Keratinocyte (primary cell): Measurements from ENCODE around the gene TADA3. TPM values are rescaled to one million over a fixed set of nuclear protein-coding genes. Genes with fewer than 3 reads are reported as not detected.

Experiments used
- DNase-seq: peaks from one replicate; pipeline ENCODE4 v3.0.0-alpha.2; 2011; ENCODE audit warnings: low read depth, missing footprints, low spot score
- FAIRE-seq: peaks from 2 replicates; lab custom pipeline; 2011; peaks lifted over from hg19 to GRCh38; lab: Jason Lieb, UNC
- H2AFZ ChIP-seq: 2 replicates; pipeline ENCODE4 v1.6.0; 2012; ENCODE audit warnings: low read length, control low read depth, inconsistent platforms; ENCODE audit not compliant: control insufficient read depth
- H3K27ac ChIP-seq: 2 replicates; pipeline ENCODE4 v1.5.1; 2011; ENCODE audit warnings: low read length; ENCODE audit not compliant: control insufficient read depth, insufficient read depth
- H3K27me3 ChIP-seq: 3 replicates; pipeline ENCODE4 v1.6.0; 2011; ENCODE audit warnings: low read length; ENCODE audit not compliant: control insufficient read depth, insufficient read depth; ENCODE audit errors: extremely low read depth
- H3K36me3 ChIP-seq, 2 experiments: 2 replicates in 1 of 2; 3 replicates in 1 of 2; pipeline ENCODE4 v1.5.1; 2011; ENCODE audit warnings: low read length in 2 of 2, mild to moderate bottlenecking in 1 of 2; ENCODE audit not compliant: control insufficient read depth in 2 of 2, insufficient read depth in 2 of 2; ENCODE audit errors: extremely low read depth in 1 of 2
- H3K4me1 ChIP-seq: 3 replicates; pipeline ENCODE4 v1.5.1; 2011; ENCODE audit warnings: low read length; ENCODE audit not compliant: control insufficient read depth, insufficient read depth; ENCODE audit errors: extremely low read depth
- H3K4me2 ChIP-seq: 3 replicates; pipeline ENCODE4 v1.6.0; 2011; ENCODE audit warnings: low read depth, low read length; ENCODE audit not compliant: control insufficient read depth, insufficient read depth; ENCODE audit errors: extremely low read depth
- H3K4me3 ChIP-seq, 3 experiments: fragments of 200-600 bp in 1 of 3; sonication (generic) in 1 of 3; 2 replicates in 2 of 3; 3 replicates in 1 of 3; pipeline ENCODE4 v1.5.1; 2011 to 2016; ENCODE audit warnings: low read length in 3 of 3, mild to moderate bottlenecking in 3 of 3, control low read depth in 2 of 3, inconsistent platforms in 1 of 3, low read depth in 1 of 3, mixed read lengths in 1 of 3, mixed run types in 1 of 3, moderate library complexity in 1 of 3; ENCODE audit not compliant: control insufficient read depth in 2 of 3, insufficient read depth in 2 of 3; ENCODE audit errors: extremely low read depth in 1 of 3
- H3K79me2 ChIP-seq: 2 replicates; pipeline ENCODE4 v1.6.0; 2012; ENCODE audit warnings: low read length; ENCODE audit not compliant: control insufficient read depth, insufficient read depth
- H3K9ac ChIP-seq: 3 replicates; pipeline ENCODE4 v1.6.0; 2011; ENCODE audit warnings: low read length; ENCODE audit not compliant: control insufficient read depth, insufficient read depth; ENCODE audit errors: extremely low read depth
- H3K9me1 ChIP-seq: 3 replicates; pipeline ENCODE4 v1.6.0; 2011; ENCODE audit warnings: low read length; ENCODE audit not compliant: control insufficient read depth, insufficient read depth; ENCODE audit errors: extremely low read depth
- H3K9me3 ChIP-seq: 2 replicates; pipeline ENCODE4 v1.5.1; 2012; ENCODE audit warnings: low read depth, low read length; ENCODE audit not compliant: control insufficient read depth
- H4K20me1 ChIP-seq: 3 replicates; pipeline ENCODE4 v1.6.0; 2011; ENCODE audit warnings: low read length; ENCODE audit not compliant: control insufficient read depth, insufficient read depth; ENCODE audit errors: extremely low read depth
- CTCF ChIP-seq, 3 experiments: IDR thresholded peaks in 1 of 3; conservative IDR thresholded peaks in 1 of 3; optimal IDR thresholded peaks in 1 of 3; 2 replicates in 2 of 3; 3 replicates in 1 of 3; pipeline versions ENCODE3 to v1.5.1; 2011; ENCODE audit warnings: low read length in 3 of 3, mild to moderate bottlenecking in 3 of 3, moderate library complexity in 2 of 3, control low read depth in 1 of 3, inconsistent platforms in 1 of 3; ENCODE audit not compliant: insufficient read depth in 2 of 3; ENCODE audit errors: extremely low read depth in 1 of 3
- EZH2 ChIP-seq: IDR thresholded peaks from one replicate; pipeline ENCODE4 v1.6.1; 2012; ENCODE audit warnings: inconsistent platforms, mild to moderate bottlenecking, low read length, moderate library complexity
- dilution Hi-C: fragments of 300-500 bp; cut with MboI; formaldehyde crosslinking; loops from one replicate; pipeline ENCODE4 v1.7.0; 2020; ENCODE audit warnings: low sequenced_read_pairs; ENCODE audit not compliant: extremely low pct_ligation_motif_present
- polyA plus RNA-seq, 5 experiments: library from polyadenylated mRNA; depleted of rRNA in 3 of 5; stranded (reverse) in 3 of 5; stranded (forward) in 1 of 5; unstranded in 1 of 5; fragments of >200 nt; gene quantifications; 1 replicate in 1 of 5; 2 replicates in 3 of 5; 3 replicates in 1 of 5; pipeline versions ENCODE4 v1.2.1 to v1.2.3, GENCODE V29; 2011 to 2012; ENCODE audit warnings: missing spikeins in 2 of 5, low read depth in 1 of 5, low replicate concordance in 1 of 5

Gene TADA3
- polyA plus RNA-seq, 1 donor (not counting 4 experiments of a cell fraction or from before 2014, with no cell fraction given): 29.6 TPM

DNA sequence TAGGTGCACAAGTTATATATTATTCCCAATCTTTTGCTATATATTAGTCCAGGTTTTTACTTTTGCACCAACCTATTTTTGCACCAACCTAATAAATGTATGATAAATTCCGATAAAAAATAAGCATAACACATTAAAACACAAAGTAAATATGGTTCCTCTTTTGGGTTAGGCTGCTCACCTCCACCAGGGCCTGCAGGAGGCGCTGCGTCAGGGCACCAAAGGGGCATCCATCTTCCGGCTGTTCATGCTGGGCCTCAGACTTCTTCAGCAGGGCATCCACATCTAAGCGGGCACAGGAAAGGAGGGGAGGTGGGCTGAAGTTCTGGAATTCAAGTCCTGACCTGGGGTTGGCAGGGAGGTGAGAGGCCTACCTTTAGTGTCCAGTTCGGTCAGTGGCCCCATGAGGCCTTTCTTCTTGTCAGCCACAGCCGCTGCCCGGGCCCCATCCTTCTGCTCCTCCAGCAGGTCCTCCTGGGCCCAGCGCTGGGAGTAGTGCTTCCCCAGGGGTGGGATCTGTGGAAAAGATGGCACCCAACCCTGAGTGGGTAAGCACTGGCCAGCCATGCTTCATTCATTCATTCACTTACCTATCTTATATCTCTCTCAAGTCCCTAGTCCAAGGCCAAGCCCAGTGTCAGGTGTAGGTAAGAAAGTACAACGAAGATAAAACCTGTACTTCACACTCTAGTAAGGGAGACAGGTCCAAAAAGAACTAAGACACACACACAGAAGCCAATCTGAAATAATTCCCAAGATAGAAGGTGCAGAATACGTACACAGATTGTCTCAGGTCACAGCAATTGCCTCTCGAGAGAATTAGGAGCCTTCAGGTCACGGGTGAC, 5.2 kb downstream of the TADA3 start:
- no peak for FAIRE-seq
- DNase-seq: no peak
- no peak overlapping the region for H3K9ac ChIP-seq
- H3K36me3 ChIP-seq: peaks cover 29 to 36% of the 10 kb centered on the region in 2 experiments
- H3K4me1 ChIP-seq: peaks cover 8% of the 10 kb centered on the region
- H3K4me2 ChIP-seq: no peak overlapping the region
- dilution Hi-C loops: no loop called here
- no peaks in the 10 kb centered on the region for H3K9me3 ChIP-seq
- no peaks in the 10 kb centered on the region for H4K20me1 ChIP-seq
- H3K79me2 ChIP-seq: peaks cover 9% of the 10 kb centered on the region
- no peaks in the 10 kb centered on the region for H3K9me1 ChIP-seq
- H3K27ac ChIP-seq: no peak overlapping the region
- H3K4me3 ChIP-seq: no peak overlapping the region
- TF ChIP-seq CTCF (optimal IDR thresholded peaks at IDR 0.05 in 1 of 3, IDR thresholded peaks at IDR 0.05 in 1 of 3, conservative IDR thresholded peaks at IDR 0.05 in 1 of 3; ENCODE audit: extremely low read depth in 1 of 3, insufficient read depth in 2 of 3, low read length in 3 of 3): peak; percentile 49 to 54 (median 50)
- TF ChIP-seq EZH2: no peak
- H2AFZ ChIP-seq: no peak overlapping the region
- no peaks in the 10 kb centered on the region for H3K27me3 ChIP-seq

- H3K9me1 ChIP-seq: no peaks in the 10 kb centered on the region
- H3K36me3 ChIP-seq: peaks cover 32 to 40% of the 10 kb centered on the region in 2 experiments
- no peak overlapping the region for H3K27ac ChIP-seq
- no peaks in the 10 kb centered on the region for H4K20me1 ChIP-seq
- no peaks in the 10 kb centered on the region for H3K9me3 ChIP-seq
- H3K27me3 ChIP-seq: no peaks in the 10 kb centered on the region
- H3K4me1 ChIP-seq: peaks cover under 1% of the 10 kb centered on the region
- H3K9ac ChIP-seq: no peak overlapping the region
- dilution Hi-C loops: no loop called here
- no peak for DNase-seq
- H3K4me3 ChIP-seq: no peak overlapping the region
- peaks cover under 1% of the 10 kb centered on the region for H3K79me2 ChIP-seq
- FAIRE-seq: no peak
- no peak overlapping the region for H2AFZ ChIP-seq
- no peak overlapping the region for H3K4me2 ChIP-seq
- TF ChIP-seq EZH2 (no peak), CTCF (optimal IDR thresholded peaks at IDR 0.05 in 1 of 3, IDR thresholded peaks at IDR 0.05 in 1 of 3, conservative IDR thresholded peaks at IDR 0.05 in 1 of 3; ENCODE audit: extremely low read depth in 1 of 3, insufficient read depth in 2 of 3, low read length in 3 of 3) (no peak)
Observed at GRCh38 chr3:9786209-9786739, 6.0 kb downstream of the TADA3 start.
